Measurements from ENCODE around the gene TRIM45. TPM values are rescaled to one million over a fixed set of nuclear protein-coding genes. Genes with fewer than 3 reads are reported as not detected.

The TRIM45 gene
- total and polyA plus RNA-seq, 3 donors from 2014 or later, result 12.3 to 21.6 (median 19.4) TPM

- WGBS, 2 donors, result 77 to 83% methylated on average over 2 to 3 of the region's 3 CpGs
- Histone ChIP-seq H3K4me3 (no peak overlapping the region), H3K4me1 (no peaks in the 10 kb centered on the region), H3K9me3 (no peaks in the 10 kb centered on the region), H3K27ac (no peak overlapping the region), H3K27me3 (no peaks in the 10 kb centered on the region), H3K36me3 (ENCODE audit: low read depth, missing control alignments) (no peaks in the 10 kb centered on the region)
- TF ChIP-seq CTCF (IDR thresholded peaks at IDR 0.05) (no peak), POLR2A (IDR thresholded peaks at IDR 0.05) (no peak)
- DNase-seq, result no peak
- intact Hi-C loops (cut with DNase I; ENCODE audit: low total_unique reads), result no loop called here
These were observed 15.8 kb upstream of the TRIM45 start for GRCh38 chr1:117137281-117137855.

- Histone ChIP-seq H3K36me3 (ENCODE audit: low read depth, missing control alignments) (no peaks in the 10 kb centered on the region), H3K27ac (no peak overlapping the region), H3K4me3 (no peak overlapping the region), H3K27me3 (no peaks in the 10 kb centered on the region), H3K4me1 (no peaks in the 10 kb centered on the region), H3K9me3 (no peaks in the 10 kb centered on the region)
- DNase-seq, result no peak
- intact Hi-C loops (cut with DNase I; ENCODE audit: low total_unique reads), result no loop called here
- no peak for TF ChIP-seq CTCF (IDR thresholded peaks at IDR 0.05)
- no peak for TF ChIP-seq POLR2A (IDR thresholded peaks at IDR 0.05)
- WGBS, 2 donors, result 44 to 75% methylated on average over 2 of the region's 2 CpGs
These were observed 15.2 kb upstream of the TRIM45 start for GRCh38 chr1:117136749-117137148.

GRCh38 chr1:117135329-117135728 is 13.8 kb upstream of the TRIM45 start:
- no peak overlapping the region for H3K27ac ChIP-seq
- H3K4me1 ChIP-seq, result no peaks in the 10 kb centered on the region
- no peak for DNase-seq
- H3K27me3 ChIP-seq, result no peaks in the 10 kb centered on the region
- H3K36me3 ChIP-seq (ENCODE audit: low read depth, missing control alignments), result no peaks in the 10 kb centered on the region
- intact Hi-C loops (cut with DNase I; ENCODE audit: low total_unique reads), result no loop called here
- WGBS, 2 donors, result 95% methylated on average over 2 of the region's 2 CpGs
- no peak overlapping the region for H3K4me3 ChIP-seq
- TF ChIP-seq POLR2A (IDR thresholded peaks at IDR 0.05) (no peak), CTCF (IDR thresholded peaks at IDR 0.05) (no peak)
- no peaks in the 10 kb centered on the region for H3K9me3 ChIP-seq

DNA sequence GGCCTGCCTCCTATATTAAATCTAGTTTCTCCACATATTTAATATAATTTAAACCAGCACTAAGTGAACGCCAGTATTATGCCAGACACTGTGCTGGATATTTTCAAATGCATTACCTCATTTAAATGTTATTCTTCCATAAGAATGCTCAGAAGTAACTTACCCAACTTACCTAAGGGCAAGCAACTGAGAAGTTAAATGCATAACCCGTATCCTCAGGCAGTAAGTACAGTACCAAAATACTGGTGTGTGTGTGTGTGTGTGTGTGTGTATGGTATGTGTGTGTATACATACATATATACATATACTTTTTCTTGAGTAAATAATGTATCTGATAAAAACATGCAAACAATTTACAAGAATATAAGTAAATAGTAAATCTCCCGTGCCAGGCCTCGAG is 9.0 kb upstream of the TRIM45 start:
- H3K27me3 ChIP-seq, result no peaks in the 10 kb centered on the region
- TF ChIP-seq POLR2A (IDR thresholded peaks at IDR 0.05) (no peak), CTCF (IDR thresholded peaks at IDR 0.05) (no peak)
- no peaks in the 10 kb centered on the region for H3K4me1 ChIP-seq
- H3K27ac ChIP-seq, result no peak overlapping the region
- no peaks in the 10 kb centered on the region for H3K9me3 ChIP-seq
- H3K4me3 ChIP-seq, result no peak overlapping the region
- DNase-seq, result no peak
- intact Hi-C loops (cut with DNase I; ENCODE audit: low total_unique reads), result no loop called here
- 88 to 95% methylated on average over 4 of the region's 4 CpGs for WGBS, 2 donors
- H3K36me3 ChIP-seq (ENCODE audit: low read depth, missing control alignments), result no peaks in the 10 kb centered on the region
